NOMO-1 (cell line): ENCODE data around the gene BORCS5.
A peak's percentile ranks its signal among the peaks of the same experiment; 100 is the strongest.

Experiments
- DNase-seq, 2 experiments: peaks; one replicate each; lab custom pipeline; 2025; ENCODE audit not compliant: unreplicated experiment in 2 of 2; lab: John Stamatoyannopoulos, UW

The BORCS5 gene

DNA sequence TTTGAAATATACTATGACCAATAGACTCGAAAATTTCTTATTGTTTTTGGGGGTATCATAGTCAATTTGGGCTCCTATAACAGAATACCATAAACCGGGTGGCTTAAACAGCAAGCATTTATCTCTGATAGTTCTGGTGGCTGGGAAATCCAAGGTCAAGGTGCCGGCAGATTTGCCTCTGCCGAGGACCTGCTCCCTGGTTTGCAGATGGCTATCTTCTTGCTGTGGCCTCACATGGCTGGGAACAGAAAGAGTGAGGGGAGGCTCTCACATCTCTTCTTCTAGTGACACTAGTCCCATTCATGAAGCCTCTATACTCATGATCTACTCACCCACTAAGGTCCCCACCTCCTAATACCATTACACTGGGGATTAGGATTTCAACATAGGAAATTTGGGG, 70.7 kb downstream of the BORCS5 start:
- DNase-seq, result no peak

DNA sequence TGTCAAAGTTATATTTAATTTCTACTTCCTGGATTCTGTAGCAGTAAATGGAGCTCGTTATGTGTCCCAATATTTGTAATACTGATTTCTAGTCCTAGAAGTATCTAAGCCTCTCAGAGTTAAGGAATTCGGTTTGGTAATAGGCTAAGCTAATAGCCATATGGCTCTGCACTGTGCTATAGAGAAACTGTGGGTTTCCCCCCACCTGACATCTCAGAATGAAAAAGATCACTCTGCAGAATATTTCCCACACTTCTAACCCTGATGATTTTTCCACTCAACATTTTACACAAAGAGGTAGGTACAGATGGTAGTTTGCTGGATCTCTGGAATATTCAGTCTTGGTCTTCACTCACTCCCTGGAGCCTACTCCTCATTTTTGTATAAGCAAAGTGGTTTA, 71.2 kb downstream of the BORCS5 start:
- no peak for DNase-seq

DNA sequence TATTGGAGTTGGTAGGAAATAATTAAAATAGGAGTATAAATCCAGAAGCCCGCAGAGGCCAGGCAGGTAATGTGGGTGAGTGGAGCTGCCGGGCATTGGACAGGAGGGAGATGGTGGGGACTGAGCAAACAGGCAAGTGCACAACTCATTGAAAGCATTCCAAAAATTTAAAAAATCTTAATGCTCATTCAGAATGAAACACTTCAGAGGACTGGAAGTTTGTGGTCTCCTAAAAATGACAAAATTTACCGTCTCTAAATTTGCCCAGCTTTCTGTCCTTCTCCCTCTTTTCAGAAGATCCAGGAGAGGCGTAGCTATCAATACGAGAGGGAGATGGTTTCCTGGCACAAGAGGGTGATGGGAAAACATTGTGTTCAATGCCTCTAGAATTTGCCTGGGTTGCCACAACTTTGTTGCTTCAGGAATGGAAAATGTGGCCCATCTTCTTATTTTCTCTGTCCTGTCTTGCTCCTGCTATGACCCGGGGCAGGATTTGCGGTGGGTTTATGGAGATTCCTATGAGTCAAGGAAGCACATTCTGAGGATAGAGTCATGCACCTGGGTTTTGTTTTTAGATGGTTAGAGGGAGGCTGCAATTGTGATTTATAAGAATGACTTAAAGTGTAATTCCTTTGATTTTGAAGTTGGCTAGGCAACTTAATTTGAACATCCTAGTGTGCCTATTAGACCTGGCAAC, 72.2 kb downstream of the BORCS5 start:
- no peak for DNase-seq

GRCh38 chr12:12432364-12432763, 75.5 kb downstream of the BORCS5 start:
- no peak for DNase-seq

- DNase-seq, result no peak
Observed at GRCh38 chr12:12433203-12433731, 76.4 kb downstream of the BORCS5 start.

- no peak for DNase-seq
Observed at GRCh38 chr12:12436831-12437345, 80.0 kb downstream of the BORCS5 start.

GRCh38 chr12:12439636-12440035, 82.8 kb downstream of the BORCS5 start:
- peak; percentile 75 to 81 for DNase-seq

DNA sequence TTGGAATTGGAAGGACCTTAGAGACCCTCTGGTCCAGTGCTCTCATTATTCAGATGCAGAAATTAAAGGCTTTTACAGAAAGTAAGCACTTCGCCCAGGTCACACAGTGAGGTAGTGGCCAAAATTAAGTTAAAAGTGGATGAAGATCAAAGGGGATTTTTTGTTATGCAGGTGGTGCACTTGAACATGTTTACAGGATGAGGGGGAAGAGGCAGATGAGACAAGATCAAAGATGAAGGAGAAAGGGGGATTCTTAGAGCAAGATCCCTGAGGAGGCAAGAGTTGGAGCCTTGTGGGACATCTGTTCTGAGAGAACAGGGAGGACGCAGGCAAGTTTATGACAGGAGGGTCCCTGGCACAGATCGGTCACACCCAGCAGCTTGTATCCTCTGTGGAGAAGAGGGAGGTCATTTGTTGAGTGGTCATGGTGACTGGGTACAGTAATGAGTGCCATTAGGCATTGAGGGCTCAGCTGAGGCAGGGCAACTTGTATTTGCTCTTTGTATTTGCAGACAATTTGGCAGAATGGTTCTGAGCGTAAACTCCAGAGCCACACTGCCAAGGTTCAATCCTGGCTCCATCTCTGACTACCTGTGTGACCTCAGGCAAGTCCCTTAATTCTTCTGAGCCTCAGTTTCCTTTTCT, 84.0 kb downstream of the BORCS5 start:
- no peak for DNase-seq

GRCh38 chr12:12441429-12441807, 84.5 kb downstream of the BORCS5 start:
- no peak for DNase-seq

GRCh38 chr12:12441843-12442461, 85.1 kb downstream of the BORCS5 start:
- no peak for DNase-seq

DNA sequence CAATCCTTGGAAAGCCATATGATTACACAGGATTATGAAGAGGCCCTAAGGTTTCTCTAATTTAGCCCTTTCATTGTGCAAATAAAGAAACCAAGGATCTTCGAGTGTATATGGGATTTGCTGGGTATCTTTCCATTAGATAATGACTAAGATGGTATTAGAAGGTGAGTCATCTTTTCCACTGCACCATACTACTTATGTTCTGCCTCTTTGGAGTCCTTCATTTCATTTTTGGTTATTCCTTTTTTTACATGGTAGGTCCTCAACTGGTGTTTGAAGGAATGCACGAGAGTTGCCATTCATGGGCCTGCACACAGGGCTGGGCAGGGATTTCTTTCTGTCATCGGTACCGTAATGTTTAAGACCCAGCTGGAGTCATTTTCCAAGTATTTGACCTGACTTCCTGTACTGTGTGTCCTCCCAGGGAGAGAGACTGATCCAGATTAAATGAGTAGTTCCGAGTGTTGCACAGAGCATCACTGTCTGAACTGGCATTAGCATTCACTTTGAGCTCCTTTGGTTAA, 85.7 kb downstream of the BORCS5 start:
- no peak for DNase-seq

- DNase-seq, result no peak
Observed at GRCh38 chr12:12443431-12443878, 86.6 kb downstream of the BORCS5 start.

DNA sequence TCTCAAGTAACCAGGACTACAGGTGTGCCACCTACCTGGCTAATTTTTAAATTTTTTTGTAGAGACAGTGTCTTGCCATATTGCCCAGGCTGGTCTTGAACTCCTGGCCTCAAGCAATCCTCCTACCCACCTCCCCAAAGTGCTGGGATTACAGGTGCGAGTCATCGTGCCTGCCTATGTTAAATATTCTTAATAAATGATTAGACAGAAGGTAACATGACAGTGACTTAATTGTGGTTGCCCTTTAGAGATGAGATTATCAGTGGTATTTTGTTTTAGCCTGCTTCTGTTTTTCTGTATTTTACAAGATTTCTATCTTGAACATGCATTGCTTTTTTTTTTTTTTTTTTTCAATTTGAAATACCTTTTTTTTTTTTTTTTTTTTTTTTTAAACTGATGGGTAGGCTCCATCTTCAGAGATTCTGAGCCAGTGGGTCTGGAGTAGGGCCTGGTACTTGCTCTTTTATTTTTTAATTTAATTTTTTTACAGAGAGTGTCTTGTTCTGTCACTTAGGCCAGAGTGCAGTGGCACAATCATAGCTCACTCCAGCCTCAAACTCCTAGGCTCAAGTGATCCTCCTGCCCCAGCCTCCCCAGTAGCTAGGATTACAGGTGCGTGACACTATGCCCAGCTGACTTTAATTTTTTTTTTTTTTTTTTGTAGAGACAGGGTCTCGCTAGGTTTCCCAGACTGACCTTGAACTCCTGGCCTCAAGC, 88.4 kb downstream of the BORCS5 start:
- no peak for DNase-seq

DNA sequence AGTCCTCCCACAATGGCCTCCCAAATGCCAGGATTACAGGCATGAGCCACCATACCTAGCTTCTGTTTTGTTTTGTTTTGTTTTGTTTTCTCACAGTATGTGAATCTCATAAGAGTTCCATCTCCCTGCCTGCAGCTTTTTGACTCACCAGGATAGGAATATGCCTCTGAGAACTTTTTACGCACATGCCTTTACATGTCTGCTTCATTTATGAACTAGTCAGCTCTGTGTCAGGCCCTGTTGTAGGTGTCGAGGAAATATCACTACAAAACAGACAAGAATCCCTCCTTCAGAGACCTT, 89.0 kb downstream of the BORCS5 start:
- DNase-seq, result no peak

GRCh38 chr12:12446786-12447185, 89.9 kb downstream of the BORCS5 start:
- peak in 1 of 2 experiments; percentile 26 for DNase-seq

DNA sequence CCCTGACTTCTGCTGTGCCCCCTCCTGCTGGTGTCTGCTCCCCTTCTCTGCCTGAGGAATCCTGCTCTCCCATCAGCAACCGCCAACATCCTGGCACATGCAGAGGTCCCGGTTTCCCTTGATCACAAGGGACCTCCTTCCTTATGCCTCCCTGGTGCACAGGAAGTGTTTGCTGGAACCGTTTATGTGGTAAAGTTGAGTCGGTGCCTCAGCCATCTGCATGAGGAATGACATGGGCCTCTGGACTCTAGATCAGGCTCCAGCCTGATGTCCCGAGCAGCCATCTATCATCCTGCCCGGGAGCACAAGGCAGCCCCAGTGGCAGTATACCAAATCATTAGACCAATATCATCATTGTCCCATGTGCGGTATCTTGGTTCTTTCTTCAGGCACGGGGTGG, 90.4 kb downstream of the BORCS5 start:
- DNase-seq, result no peak

GRCh38 chr12:12447837-12448236, 91.0 kb downstream of the BORCS5 start:
- DNase-seq, result no peak

DNA sequence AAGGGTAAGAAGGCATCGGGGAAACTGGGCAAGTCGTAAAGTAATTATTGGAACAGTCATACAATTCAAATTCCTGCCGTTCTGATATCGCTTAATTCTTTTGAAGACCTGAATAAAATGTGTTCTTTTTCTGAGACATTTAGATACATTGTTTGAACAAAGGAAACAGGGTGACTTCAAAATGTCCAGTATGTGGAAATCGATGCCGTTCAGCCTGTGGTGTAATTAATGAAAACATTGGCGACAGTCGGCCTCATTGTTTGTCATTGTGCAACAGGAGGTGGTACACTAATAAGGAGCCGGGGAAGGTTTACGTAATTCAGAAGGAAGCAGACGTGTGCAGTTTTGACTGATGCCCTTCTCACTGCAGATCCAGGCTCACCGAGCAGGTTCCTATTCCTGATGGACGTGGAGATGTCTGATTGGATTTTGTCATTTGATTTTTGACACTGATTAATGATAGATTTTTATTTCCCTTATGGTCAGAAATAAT, 92.7 kb downstream of the BORCS5 start:
- peak; percentile 80 to 91 for DNase-seq

- DNase-seq, result no peak
Observed at GRCh38 chr12:12450043-12450471, 93.2 kb downstream of the BORCS5 start.

DNA sequence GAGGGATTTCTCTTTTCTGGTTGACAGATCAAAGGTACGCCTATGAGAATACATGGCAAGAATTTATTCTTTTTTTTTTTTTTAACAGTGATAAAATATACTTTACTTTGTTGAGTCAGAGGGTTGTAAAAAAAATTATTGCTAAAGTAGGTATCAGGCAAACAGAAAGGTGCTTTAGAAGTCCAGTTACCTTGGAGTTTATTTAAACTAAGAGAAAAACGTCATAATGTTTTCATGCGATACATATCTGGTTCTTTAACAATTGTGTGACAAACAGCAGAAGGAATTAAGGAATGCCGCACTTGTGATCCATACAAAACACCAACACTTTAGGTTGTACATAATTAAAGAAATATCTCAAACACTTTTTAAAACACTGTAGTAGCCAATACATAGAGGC, 94.2 kb downstream of the BORCS5 start:
- DNase-seq, result no peak
